GM19328 (cell line): ENCODE results near the gene B4GALNT1.
"Not testable (repeated sequence)": the region's sequence is repeated elsewhere in the genome, so short reads cannot be mapped to it uniquely, and the experiment has no call there.

Experiments
- ATAC-seq: cut with Tn5 transposase; IDR thresholded peaks from one replicate; pipeline ENCODE4 v1.9.1; 2021; ENCODE audit warnings: mild to moderate bottlenecking, moderate library complexity; ENCODE audit not compliant: unreplicated experiment

B4GALNT1 gene

GRCh38 chr12:57588951-57589610 lies 43.9 kb downstream of the B4GALNT1 start:
- not testable (repeated sequence) for ATAC-seq

- no peak for ATAC-seq
Measured at GRCh38 chr12:57586832-57587429, 46.1 kb downstream of the B4GALNT1 start.

- ATAC-seq = no peak
Measured at GRCh38 chr12:57586128-57586527, 46.9 kb downstream of the B4GALNT1 start.

DNA sequence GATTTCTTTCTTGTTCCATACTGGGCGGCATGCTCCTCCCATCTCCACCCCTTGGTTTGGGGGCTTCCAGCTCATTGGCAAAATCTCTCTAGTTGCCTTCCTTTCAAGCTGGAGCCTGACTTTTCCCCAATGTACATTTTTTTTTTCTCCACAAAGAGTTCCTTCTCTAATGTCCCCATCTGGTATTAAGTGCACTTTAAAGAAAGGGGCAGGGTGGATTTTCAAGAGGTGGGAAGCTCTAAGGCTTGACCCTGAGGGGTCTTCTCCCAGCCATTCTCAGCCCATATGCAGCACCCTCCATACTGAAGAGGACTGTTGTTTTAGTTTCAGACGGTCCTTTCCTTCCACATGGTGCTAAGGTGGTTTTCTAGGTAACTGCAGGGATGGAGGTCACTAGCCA lies 47.8 kb downstream of the B4GALNT1 start:
- no peak for ATAC-seq

GRCh38 chr12:57584690-57585089 lies 48.3 kb downstream of the B4GALNT1 start:
- ATAC-seq = no peak

GRCh38 chr12:57584050-57584449 lies 49.0 kb downstream of the B4GALNT1 start:
- ATAC-seq = no peak

GRCh38 chr12:57583008-57583831 lies 49.8 kb downstream of the B4GALNT1 start:
- ATAC-seq = peak; percentile 93

DNA sequence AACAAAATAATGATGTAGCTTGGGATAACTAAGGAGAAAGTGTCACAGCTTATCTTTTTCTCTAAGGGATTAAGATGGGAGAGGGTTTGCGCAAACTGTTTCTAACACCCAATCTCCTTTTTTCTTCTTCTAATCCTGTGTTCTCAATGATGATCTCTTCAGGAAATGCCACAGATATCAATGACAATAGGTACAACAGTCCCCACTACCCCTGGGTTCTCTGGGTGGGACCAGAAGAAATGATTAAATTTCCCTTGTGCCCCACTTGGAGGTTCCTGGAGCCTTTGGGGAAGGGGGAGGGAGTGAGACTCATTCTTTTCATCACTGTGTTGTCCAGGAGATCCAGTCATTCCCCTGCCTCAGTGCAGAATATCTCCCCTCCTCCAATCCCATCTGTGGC lies 50.6 kb downstream of the B4GALNT1 start:
- no peak for ATAC-seq

GRCh38 chr12:57581802-57582201 lies 51.2 kb downstream of the B4GALNT1 start:
- ATAC-seq = no peak

GRCh38 chr12:57580466-57580795 lies 52.6 kb downstream of the B4GALNT1 start:
- ATAC-seq = no peak

- ATAC-seq = no peak
Measured at GRCh38 chr12:57579677-57580465, 53.1 kb downstream of the B4GALNT1 start.

GRCh38 chr12:57579011-57579410 lies 54.0 kb downstream of the B4GALNT1 start:
- ATAC-seq = no peak

- no peak for ATAC-seq
Measured at GRCh38 chr12:57577981-57578758, 54.8 kb downstream of the B4GALNT1 start.

DNA sequence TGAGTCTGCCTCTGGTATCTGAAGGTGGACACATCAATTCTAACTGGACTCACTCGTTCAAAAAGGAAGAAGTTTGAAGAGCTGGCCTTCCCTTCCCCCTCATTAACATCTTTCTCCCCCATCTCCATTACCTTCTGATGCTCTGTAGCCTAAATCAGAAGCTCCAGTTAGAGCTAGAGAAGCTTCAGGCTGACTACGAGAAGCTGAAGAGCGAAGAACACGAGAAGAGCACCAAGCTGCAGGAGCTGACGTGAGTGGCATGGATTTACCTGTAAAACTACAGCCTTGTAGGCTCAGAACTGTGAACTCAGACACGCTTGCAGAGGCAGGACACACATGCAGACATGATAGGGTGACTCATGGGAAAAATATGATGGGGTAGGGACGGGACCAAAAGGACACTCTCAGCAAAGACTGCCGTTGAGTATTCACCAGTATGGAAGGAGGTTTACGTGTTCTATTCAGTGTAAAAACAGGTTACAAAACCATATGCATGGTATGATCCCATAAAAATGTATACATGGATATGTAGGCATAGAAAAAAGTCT lies 56.3 kb downstream of the B4GALNT1 start:
- ATAC-seq = no peak
